Karpas-422 (cell line): ENCODE data around the gene TRPV2. TPM values are rescaled to one million over a fixed set of nuclear protein-coding genes. Genes with fewer than 3 reads are reported as not detected.

Source experiments
- DNase-seq: peaks from one replicate; pipeline ENCODE4 v3.0.0-alpha.2; 2015
- H2AFZ ChIP-seq: fragments of 200-600 bp; sonication (generic); 2 replicates; pipeline ENCODE4 v1.6.1; 2014; ENCODE audit warnings: antibody characterized with exemption, low read length, mixed read lengths
- H3K27ac ChIP-seq: fragments of 200-600 bp; sonication (generic); 2 replicates; pipeline ENCODE4 v1.5.1; 2014; ENCODE audit warnings: mild to moderate bottlenecking, low read length, moderate library complexity
- H3K27me3 ChIP-seq: fragments of 200-600 bp; sonication (generic); 2 replicates; pipeline ENCODE4 v1.6.1; 2014; ENCODE audit warnings: low read length, mixed read lengths
- H3K36me3 ChIP-seq: fragments of 200-600 bp; sonication (generic); 2 replicates; pipeline ENCODE4 v1.6.1; 2014; ENCODE audit warnings: low read length, mixed read lengths; ENCODE audit not compliant: insufficient read depth
- H3K4me1 ChIP-seq: fragments of 200-600 bp; sonication (generic); 2 replicates; pipeline ENCODE4 v1.6.1; 2014; ENCODE audit warnings: mild to moderate bottlenecking, low read length, mixed read lengths
- H3K4me2 ChIP-seq: fragments of 200-600 bp; sonication (generic); 2 replicates; pipeline ENCODE4 v1.6.1; 2014; ENCODE audit warnings: low read length, low read depth, mild to moderate bottlenecking; ENCODE audit not compliant: poor library complexity, severe bottlenecking
- H3K4me3 ChIP-seq: fragments of 200-600 bp; sonication (generic); 2 replicates; pipeline ENCODE4 v1.5.1; 2014; ENCODE audit warnings: mild to moderate bottlenecking, antibody characterized with exemption, low read length, mixed read lengths
- H3K79me2 ChIP-seq: fragments of 200-600 bp; sonication (generic); 2 replicates; pipeline ENCODE4 v1.6.1; 2014; ENCODE audit warnings: mild to moderate bottlenecking, low read length, mixed read lengths
- H3K9ac ChIP-seq: fragments of 200-600 bp; sonication (generic); 2 replicates; pipeline ENCODE4 v1.6.0; 2014; ENCODE audit warnings: low read length
- H3K9me2 ChIP-seq: fragments of 200-600 bp; sonication (generic), shearing (Covaris generic); replicated peaks from 2 replicates; pipeline ENCODE4 v1.6.0; 2014; ENCODE audit warnings: mild to moderate bottlenecking, low read length, moderate library complexity; ENCODE audit not compliant: insufficient read depth
- H3K9me3 ChIP-seq: fragments of 300-700, 200-600 bp; sonication (generic); 2 replicates; pipeline ENCODE4 v1.6.1; 2014; ENCODE audit warnings: low read length, mixed read lengths
- H4K20me1 ChIP-seq: fragments of 200-600 bp; sonication (generic); 2 replicates; pipeline ENCODE4 v1.6.1; 2014; ENCODE audit warnings: mild to moderate bottlenecking, antibody characterized with exemption, low read length, low read depth; ENCODE audit not compliant: insufficient read depth
- total RNA-seq: library from RNA; depleted of rRNA; stranded (reverse); fragments of >200 nt; shearing (Covaris generic); gene quantifications from 2 replicates; pipeline ENCODE4 v1.2.3, GENCODE V29; 2014; ENCODE audit warnings: low replicate concordance

TRPV2 gene
- total RNA-seq, 1 experiment from 2014 or later, result 14.2 TPM

DNA sequence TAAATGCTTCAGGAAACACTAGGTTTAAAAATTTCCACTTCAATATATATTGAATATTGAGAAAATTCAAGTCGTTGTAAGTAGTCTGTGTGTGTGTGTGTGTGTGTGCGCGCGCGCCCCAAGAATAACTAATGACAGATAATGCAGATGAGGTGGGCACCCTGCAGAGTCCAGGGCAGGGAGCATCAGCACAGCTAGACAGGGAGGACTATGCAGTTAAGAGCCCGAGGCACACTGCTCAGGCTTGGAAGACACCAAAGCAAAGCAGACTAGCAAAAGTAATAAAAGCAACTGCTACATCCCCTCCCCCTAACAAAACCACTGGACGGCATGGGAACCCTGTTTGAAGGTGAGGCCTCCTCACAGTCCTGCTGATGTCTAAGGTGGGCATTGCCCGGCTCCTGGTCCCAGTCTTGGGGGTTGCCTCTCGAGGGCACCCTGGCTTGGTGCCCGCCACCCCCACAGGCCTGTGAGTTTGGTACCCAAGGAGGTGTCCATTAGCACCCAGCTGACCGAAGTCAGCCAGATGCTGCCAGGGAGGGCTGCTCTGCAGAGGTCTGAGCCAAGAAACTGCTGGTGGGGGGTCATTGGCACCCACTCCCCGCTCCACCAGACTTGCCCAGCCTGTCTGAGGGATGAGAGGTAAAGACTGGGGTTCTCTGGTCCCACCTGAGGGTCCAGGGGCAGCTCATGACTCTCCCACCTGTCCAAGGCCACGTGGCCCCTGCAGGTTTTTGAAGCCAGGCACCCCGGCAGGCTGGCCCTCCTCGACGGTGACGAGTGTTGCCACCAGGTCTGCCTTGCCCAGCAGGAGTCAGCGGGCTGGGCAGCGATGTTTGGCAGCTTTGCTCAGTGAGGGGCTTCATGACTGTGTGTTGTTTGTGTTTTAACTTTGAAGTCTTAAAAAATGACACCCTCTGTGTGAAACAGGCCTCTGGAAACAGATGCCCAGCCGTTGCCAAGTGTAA lies 58.0 kb downstream of the TRPV2 start:
- no peaks in the 10 kb centered on the region for H3K9me3 ChIP-seq
- H3K27ac ChIP-seq, result no peak overlapping the region
- H3K79me2 ChIP-seq, result no peaks in the 10 kb centered on the region
- H3K9ac ChIP-seq, result no peak overlapping the region
- H4K20me1 ChIP-seq, result no peaks in the 10 kb centered on the region
- no peak for DNase-seq
- no peak overlapping the region for H2AFZ ChIP-seq
- no peaks in the 10 kb centered on the region for H3K9me2 ChIP-seq
- H3K4me2 ChIP-seq, result no peak overlapping the region
- H3K4me1 ChIP-seq, result no peaks in the 10 kb centered on the region
- H3K4me3 ChIP-seq, result no peak overlapping the region
- no peaks in the 10 kb centered on the region for H3K36me3 ChIP-seq
- H3K27me3 ChIP-seq, result no peaks in the 10 kb centered on the region

DNA sequence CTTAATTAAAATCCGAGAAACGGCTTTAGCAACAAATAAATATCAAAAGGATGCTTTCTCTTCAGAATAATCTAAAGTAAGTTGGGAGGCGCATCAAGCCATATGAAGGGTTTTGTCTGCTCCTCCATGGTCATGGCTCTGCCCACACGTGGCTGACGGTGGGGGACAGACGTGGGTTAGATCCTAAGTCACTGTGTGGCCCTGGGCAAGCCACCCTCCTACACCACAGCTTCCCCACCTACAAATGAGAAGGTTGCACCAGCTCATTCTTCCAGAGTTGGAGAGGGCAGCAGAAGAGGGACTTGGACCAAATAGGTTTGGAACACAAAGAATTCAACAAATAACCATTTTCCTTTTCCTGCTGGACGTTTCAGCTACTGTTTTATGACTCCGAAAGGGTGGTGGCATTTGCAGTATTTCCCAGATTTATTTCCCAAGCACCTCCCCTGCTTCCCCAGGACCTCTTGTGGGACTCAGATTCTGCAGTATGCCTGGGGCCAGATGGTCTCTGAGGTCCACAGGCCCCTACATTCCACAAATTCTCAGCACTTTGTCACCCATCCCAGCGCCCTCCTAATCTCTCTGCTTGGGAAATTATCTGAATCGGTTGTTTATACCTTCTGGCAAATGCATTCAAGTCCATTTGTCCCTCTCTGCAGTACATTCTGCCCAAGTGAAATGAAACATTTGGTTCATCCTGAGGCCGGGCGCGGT lies 58.8 kb downstream of the TRPV2 start:
- Histone ChIP-seq H3K4me2 (no peak overlapping the region), H3K9me3 (no peaks in the 10 kb centered on the region), H3K27me3 (no peaks in the 10 kb centered on the region), H3K9ac (no peak overlapping the region), H2AFZ (no peak overlapping the region), H3K27ac (no peak overlapping the region), H3K4me3 (no peak overlapping the region), H4K20me1 (no peaks in the 10 kb centered on the region), H3K79me2 (no peaks in the 10 kb centered on the region), H3K4me1 (no peaks in the 10 kb centered on the region), H3K36me3 (no peaks in the 10 kb centered on the region), H3K9me2 (no peaks in the 10 kb centered on the region)
- no peak for DNase-seq

DNA sequence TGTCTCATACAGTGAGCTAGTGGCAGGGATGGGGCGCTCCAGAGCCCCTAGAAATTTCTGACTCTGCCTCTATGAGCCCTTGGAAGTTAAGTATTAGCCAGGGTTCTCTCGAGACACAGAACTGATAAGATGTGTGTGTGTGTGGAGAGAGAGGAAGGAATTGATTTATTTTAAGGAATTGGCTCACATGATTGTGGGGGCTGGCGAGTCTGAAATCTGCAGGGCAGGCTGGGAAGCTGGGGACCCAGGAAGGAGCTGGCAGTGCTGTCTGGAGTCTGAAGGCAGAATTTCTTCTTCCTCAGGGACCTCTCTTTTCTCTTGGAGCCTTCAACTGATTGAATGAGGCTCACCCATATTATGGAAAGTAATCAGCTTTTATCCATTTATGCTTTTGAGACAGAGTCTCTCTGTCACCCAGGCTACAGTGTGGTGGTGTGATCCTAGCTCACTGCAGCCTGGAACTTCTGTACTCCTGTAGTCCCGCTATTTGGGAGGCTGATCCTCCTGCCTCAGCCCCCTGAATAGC lies 59.9 kb downstream of the TRPV2 start:
- H4K20me1 ChIP-seq, result no peaks in the 10 kb centered on the region
- no peaks in the 10 kb centered on the region for H3K9me3 ChIP-seq
- H3K4me3 ChIP-seq, result no peak overlapping the region
- no peaks in the 10 kb centered on the region for H3K27me3 ChIP-seq
- H3K79me2 ChIP-seq, result no peaks in the 10 kb centered on the region
- H3K9me2 ChIP-seq, result no peaks in the 10 kb centered on the region
- no peak overlapping the region for H3K4me2 ChIP-seq
- H3K4me1 ChIP-seq, result no peaks in the 10 kb centered on the region
- no peak for DNase-seq
- no peak overlapping the region for H2AFZ ChIP-seq
- no peaks in the 10 kb centered on the region for H3K36me3 ChIP-seq
- H3K27ac ChIP-seq, result no peak overlapping the region
- no peak overlapping the region for H3K9ac ChIP-seq

DNA sequence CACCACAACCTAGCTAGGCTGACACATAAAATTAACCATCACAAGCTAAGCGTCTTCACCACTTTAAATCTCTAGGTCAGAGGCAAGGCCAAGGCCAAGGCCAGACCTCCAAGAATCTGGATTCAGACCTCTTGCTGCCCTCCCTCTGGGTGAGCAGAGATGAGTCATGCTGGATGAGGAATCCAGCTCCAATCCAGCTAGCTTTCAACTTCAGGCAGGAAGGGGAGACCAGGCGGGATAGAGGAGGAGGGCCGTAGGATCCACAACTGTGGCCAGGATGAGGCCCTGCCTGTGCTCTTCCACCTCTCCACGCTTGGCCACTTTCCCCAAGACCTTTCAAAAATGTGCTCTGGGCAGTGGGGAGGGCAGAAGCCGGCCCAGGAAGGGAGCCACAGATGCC lies 61.9 kb downstream of the TRPV2 start:
- no peak overlapping the region for H2AFZ ChIP-seq

DNA sequence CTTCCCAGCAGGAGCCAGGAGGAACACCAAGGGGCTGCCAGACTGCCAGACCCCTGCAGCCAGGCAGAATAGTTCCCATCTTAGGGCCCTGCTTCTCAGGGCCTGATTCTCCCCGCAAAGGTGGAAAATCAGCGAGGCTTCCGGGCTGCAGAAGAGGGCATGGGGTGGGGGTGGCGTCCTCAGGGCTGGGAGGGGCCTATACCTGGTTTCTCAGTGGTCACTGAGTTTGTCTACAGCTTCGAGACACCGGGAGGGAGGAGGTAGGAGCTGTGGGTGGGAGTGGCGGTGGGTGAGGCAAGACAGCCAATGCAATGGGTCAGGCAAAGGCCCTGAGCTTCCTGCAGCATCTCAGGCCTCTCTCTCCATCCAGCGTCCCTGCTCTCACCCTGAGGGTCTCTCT lies 62.3 kb downstream of the TRPV2 start:
- no peak overlapping the region for H2AFZ ChIP-seq
- no peak overlapping the region for H3K9ac ChIP-seq
- H3K4me1 ChIP-seq, result no peaks in the 10 kb centered on the region
- no peaks in the 10 kb centered on the region for H3K9me3 ChIP-seq
- H3K36me3 ChIP-seq, result no peaks in the 10 kb centered on the region
- H3K4me3 ChIP-seq, result no peak overlapping the region
- H3K9me2 ChIP-seq, result no peaks in the 10 kb centered on the region
- H3K27me3 ChIP-seq, result no peaks in the 10 kb centered on the region
- no peak overlapping the region for H3K27ac ChIP-seq
- DNase-seq, result no peak
- no peaks in the 10 kb centered on the region for H3K79me2 ChIP-seq
- no peak overlapping the region for H3K4me2 ChIP-seq
- no peaks in the 10 kb centered on the region for H4K20me1 ChIP-seq

More for the DNA sequence above, 61.9 kb downstream of the TRPV2 start:
- no peak overlapping the region for H3K9ac ChIP-seq
- H3K4me2 ChIP-seq, result no peak overlapping the region
- H3K4me1 ChIP-seq, result no peaks in the 10 kb centered on the region
- H3K27me3 ChIP-seq, result no peaks in the 10 kb centered on the region
- H3K4me3 ChIP-seq, result no peak overlapping the region
- H3K9me3 ChIP-seq, result no peaks in the 10 kb centered on the region
- H3K79me2 ChIP-seq, result no peaks in the 10 kb centered on the region
- no peak for DNase-seq
- no peaks in the 10 kb centered on the region for H3K9me2 ChIP-seq
- no peak overlapping the region for H3K27ac ChIP-seq
- no peaks in the 10 kb centered on the region for H4K20me1 ChIP-seq
- H3K36me3 ChIP-seq, result no peaks in the 10 kb centered on the region

DNA sequence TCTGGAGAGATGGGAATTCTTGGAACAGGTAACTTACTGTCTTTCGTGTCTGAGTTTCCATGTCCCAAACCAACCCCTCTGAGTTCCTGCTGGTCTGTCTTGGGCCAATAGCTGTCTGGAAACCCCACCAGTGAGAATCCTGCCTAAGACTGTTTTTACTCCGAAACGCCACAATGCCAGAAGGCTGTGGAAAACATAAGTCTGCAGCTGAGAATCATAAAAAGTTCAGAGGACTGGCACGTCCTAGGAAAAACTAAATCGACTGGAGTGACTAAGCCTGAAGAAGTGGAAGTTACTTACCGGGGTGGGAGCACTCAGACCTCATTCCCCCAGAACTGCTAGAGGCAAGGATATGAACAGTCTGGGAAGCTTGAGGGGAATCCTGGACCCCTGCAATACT lies 63.3 kb downstream of the TRPV2 start:
- Histone ChIP-seq H3K4me1 (no peaks in the 10 kb centered on the region), H4K20me1 (no peaks in the 10 kb centered on the region), H3K4me3 (no peak overlapping the region), H3K79me2 (no peaks in the 10 kb centered on the region), H3K9ac (no peak overlapping the region), H3K4me2 (no peak overlapping the region), H3K9me3 (no peaks in the 10 kb centered on the region), H3K9me2 (no peaks in the 10 kb centered on the region), H3K27ac (no peak overlapping the region), H3K36me3 (no peaks in the 10 kb centered on the region), H2AFZ (no peak overlapping the region), H3K27me3 (no peaks in the 10 kb centered on the region)
- no peak for DNase-seq

DNA sequence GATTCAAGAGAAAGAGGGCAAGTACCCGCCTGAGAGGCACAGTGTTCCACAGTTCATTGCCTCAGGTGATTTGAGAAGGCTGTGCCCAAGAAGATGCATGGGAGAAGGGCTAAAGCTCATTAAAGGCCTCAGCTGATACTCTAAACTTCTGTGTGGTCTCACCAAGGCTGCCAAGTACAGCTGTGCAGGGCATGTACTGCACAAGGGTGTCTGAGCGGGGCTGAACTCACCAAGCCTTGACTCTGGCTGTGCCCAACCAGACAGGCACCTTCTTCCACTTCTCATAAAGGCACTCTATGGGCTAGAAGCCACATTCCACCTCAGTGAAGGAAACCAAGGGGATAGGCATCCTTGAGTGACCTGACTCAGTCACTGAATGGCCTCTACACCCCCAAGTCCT lies 63.9 kb downstream of the TRPV2 start:
- Histone ChIP-seq H2AFZ (no peak overlapping the region), H3K79me2 (no peaks in the 10 kb centered on the region), H3K4me2 (no peak overlapping the region), H4K20me1 (no peaks in the 10 kb centered on the region), H3K9ac (no peak overlapping the region), H3K9me2 (no peaks in the 10 kb centered on the region), H3K27me3 (no peaks in the 10 kb centered on the region), H3K27ac (no peak overlapping the region), H3K9me3 (no peaks in the 10 kb centered on the region), H3K4me1 (no peaks in the 10 kb centered on the region), H3K4me3 (no peak overlapping the region), H3K36me3 (no peaks in the 10 kb centered on the region)
- DNase-seq, result no peak

DNA sequence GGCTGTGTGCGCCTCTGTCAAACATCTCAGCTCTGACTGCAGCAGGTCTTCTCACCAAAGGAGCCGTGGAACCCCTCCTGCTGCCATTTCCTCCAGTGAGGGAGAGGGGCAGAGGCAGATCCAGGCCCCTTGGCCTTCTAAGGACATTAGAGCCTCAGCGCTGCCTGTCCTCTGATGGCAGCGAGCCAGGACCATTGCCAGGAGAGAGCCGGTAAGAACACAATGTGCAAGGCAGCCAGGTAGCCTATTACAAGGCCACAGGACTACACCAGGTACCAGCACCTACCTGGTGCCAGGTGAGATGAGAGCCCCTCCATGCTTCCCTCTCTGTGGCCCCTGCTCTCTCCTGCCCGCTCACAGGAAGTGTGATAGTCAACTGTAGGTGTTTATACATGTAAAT lies 65.6 kb downstream of the TRPV2 start:
- Histone ChIP-seq H4K20me1 (no peaks in the 10 kb centered on the region), H3K4me1 (no peaks in the 10 kb centered on the region), H2AFZ (no peak overlapping the region), H3K27me3 (no peaks in the 10 kb centered on the region), H3K4me2 (no peak overlapping the region), H3K36me3 (no peaks in the 10 kb centered on the region), H3K9me3 (no peaks in the 10 kb centered on the region), H3K27ac (no peak overlapping the region), H3K9me2 (no peaks in the 10 kb centered on the region), H3K9ac (no peak overlapping the region), H3K79me2 (no peaks in the 10 kb centered on the region), H3K4me3 (no peak overlapping the region)
- no peak for DNase-seq
